KMS-11 (cell line): ENCODE results near the gene FFAR1.

Experiments
- H2AFZ ChIP-seq: fragments of 200-600 bp; sonication (generic); 2 replicates; pipeline ENCODE4 v1.6.1; 2016; ENCODE audit warnings: antibody characterized with exemption, mixed run types, low read depth
- H3K27ac ChIP-seq: fragments of 200-600 bp; sonication (generic); 2 replicates; pipeline ENCODE4 v1.6.1; 2016; ENCODE audit warnings: mild to moderate bottlenecking, mixed run types
- H3K27me3 ChIP-seq: fragments of 200-600 bp; sonication (generic); 2 replicates; pipeline ENCODE4 v1.6.1; 2017; ENCODE audit warnings: mild to moderate bottlenecking, low read depth, mixed run types, moderate library complexity; ENCODE audit not compliant: insufficient read depth
- H3K36me3 ChIP-seq: fragments of 200-600 bp; sonication (generic); 2 replicates; pipeline ENCODE4 v1.6.1; 2017; ENCODE audit warnings: mild to moderate bottlenecking, mixed run types; ENCODE audit not compliant: insufficient read depth
- H3K4me1 ChIP-seq: fragments of 200-600 bp; sonication (generic); 2 replicates; pipeline ENCODE4 v1.6.1; 2016; ENCODE audit warnings: mild to moderate bottlenecking, low read depth, mixed run types; ENCODE audit not compliant: poor library complexity, severe bottlenecking
- H3K4me2 ChIP-seq: fragments of 200-600 bp; sonication (generic); 2 replicates; pipeline ENCODE4 v1.7.0; 2016; ENCODE audit warnings: mild to moderate bottlenecking, mixed run types
- H3K4me3 ChIP-seq: fragments of 200-600 bp; sonication (generic); IDR thresholded peaks from 2 replicates; pipeline ENCODE4 v1.6.1; 2017; ENCODE audit warnings: low read depth, low read length, mixed read lengths; ENCODE audit not compliant: insufficient read depth
- H3K79me2 ChIP-seq: fragments of 200-600 bp; sonication (generic); 2 replicates; pipeline ENCODE4 v1.6.1; 2016; ENCODE audit warnings: low read depth, mixed run types; ENCODE audit not compliant: insufficient read depth
- H3K9ac ChIP-seq: fragments of 200-600 bp; sonication (generic); 2 replicates; pipeline ENCODE4 v1.6.1; 2016; ENCODE audit warnings: mild to moderate bottlenecking, mixed run types
- H4K20me1 ChIP-seq: fragments of 200-600 bp; sonication (generic); 2 replicates; pipeline ENCODE4 v1.6.1; 2016; ENCODE audit warnings: mild to moderate bottlenecking, mixed run types; ENCODE audit not compliant: insufficient read depth
- TF ChIP-seq, protein P1 (sequence below): fragments of 200-600 bp; sonication (generic); conservative IDR thresholded peaks from 2 replicates; pipeline ENCODE4 v1.6.1; 2017; ENCODE audit warnings: low read depth, mild to moderate bottlenecking, antibody characterized with exemption, low read length, moderate library complexity, mixed read lengths

The FFAR1 gene

DNA sequence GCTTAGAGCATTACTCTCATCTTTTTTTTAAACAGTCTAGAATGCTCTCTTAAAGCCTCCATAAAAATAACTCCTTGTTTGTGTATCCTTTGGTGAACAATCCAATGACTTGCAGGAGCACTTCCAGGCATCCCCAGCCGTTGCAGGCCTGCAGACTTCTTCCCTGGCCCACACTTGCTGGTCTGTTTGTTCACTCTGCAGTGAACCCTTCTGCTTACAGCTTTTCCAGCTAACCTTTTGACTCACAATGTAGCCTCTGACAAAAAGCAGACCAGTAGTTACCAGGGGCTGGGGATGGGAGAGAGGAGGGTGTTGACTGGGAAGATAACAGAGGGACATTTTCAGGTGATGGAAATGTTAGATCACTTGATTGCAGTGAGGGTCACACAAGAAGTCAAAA, 32.3 kb downstream of the FFAR1 start:
- no peaks in the 10 kb centered on the region for H4K20me1 ChIP-seq
- H2AFZ ChIP-seq: no peak overlapping the region
- no peak overlapping the region for H3K27ac ChIP-seq
- H3K79me2 ChIP-seq: no peaks in the 10 kb centered on the region
- no peak overlapping the region for H3K4me3 ChIP-seq
- peaks cover 14% of the 10 kb centered on the region for H3K27me3 ChIP-seq
- H3K4me1 ChIP-seq: no peaks in the 10 kb centered on the region
- H3K36me3 ChIP-seq: no peaks in the 10 kb centered on the region
- TF ChIP-seq, protein P1, sequence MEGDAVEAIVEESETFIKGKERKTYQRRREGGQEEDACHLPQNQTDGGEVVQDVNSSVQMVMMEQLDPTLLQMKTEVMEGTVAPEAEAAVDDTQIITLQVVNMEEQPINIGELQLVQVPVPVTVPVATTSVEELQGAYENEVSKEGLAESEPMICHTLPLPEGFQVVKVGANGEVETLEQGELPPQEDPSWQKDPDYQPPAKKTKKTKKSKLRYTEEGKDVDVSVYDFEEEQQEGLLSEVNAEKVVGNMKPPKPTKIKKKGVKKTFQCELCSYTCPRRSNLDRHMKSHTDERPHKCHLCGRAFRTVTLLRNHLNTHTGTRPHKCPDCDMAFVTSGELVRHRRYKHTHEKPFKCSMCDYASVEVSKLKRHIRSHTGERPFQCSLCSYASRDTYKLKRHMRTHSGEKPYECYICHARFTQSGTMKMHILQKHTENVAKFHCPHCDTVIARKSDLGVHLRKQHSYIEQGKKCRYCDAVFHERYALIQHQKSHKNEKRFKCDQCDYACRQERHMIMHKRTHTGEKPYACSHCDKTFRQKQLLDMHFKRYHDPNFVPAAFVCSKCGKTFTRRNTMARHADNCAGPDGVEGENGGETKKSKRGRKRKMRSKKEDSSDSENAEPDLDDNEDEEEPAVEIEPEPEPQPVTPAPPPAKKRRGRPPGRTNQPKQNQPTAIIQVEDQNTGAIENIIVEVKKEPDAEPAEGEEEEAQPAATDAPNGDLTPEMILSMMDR: no peak
- no peak overlapping the region for H3K4me2 ChIP-seq
- no peak overlapping the region for H3K9ac ChIP-seq

DNA sequence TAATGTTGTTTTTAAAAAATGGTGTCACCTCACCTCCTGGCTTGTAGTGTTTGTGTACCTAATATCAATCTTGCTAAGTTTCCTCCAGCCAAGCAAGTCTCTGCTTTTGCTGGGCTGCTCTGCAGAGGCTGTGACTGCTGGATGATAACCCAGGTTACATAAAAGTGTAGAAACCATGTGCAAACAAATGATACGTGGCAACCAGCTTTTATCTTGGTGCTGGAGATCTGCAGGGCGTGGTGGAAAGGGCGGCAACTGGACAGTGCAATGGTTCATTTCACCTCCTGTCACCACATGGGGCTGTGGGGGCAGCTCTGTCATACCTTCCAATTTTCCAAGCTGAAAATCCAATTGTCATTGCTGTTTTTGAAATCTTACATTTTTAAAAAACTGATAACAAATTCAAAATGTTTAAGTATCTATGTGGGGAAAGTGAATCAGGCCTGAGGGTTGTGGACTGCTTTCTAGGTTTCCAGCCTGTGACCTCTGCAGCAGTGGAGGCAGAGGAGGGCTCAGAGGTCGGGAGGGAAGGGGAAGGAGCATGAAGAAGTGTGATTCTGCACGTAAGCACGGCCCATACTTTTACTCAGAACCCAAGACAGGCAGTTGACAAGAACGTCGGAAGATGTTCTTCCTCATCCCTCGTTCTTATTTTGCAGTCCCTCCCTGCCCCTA, 32.9 kb downstream of the FFAR1 start:
- H3K4me1 ChIP-seq: no peaks in the 10 kb centered on the region
- H3K4me2 ChIP-seq: no peak overlapping the region

GRCh38 chr19:35381318-35381717, 33.6 kb downstream of the FFAR1 start:
- H3K27me3 ChIP-seq: peaks cover 13% of the 10 kb centered on the region
- no peak overlapping the region for H3K4me2 ChIP-seq
- H2AFZ ChIP-seq: no peak overlapping the region
- no peaks in the 10 kb centered on the region for H4K20me1 ChIP-seq
- TF ChIP-seq, protein P1: no peak
- no peaks in the 10 kb centered on the region for H3K36me3 ChIP-seq
- no peak overlapping the region for H3K27ac ChIP-seq
- no peaks in the 10 kb centered on the region for H3K4me1 ChIP-seq
- H3K9ac ChIP-seq: no peak overlapping the region
- no peaks in the 10 kb centered on the region for H3K79me2 ChIP-seq
- no peak overlapping the region for H3K4me3 ChIP-seq

More for the DNA sequence above, 32.9 kb downstream of the FFAR1 start:
- Histone ChIP-seq H3K27ac (no peak overlapping the region), H3K4me3 (no peak overlapping the region), H2AFZ (no peak overlapping the region), H3K36me3 (no peaks in the 10 kb centered on the region), H4K20me1 (no peaks in the 10 kb centered on the region), H3K79me2 (no peaks in the 10 kb centered on the region), H3K27me3 (peaks cover 14% of the 10 kb centered on the region), H3K9ac (no peak overlapping the region)
- TF ChIP-seq, protein P1: no peak

- Histone ChIP-seq H3K36me3 (no peaks in the 10 kb centered on the region), H4K20me1 (no peaks in the 10 kb centered on the region), H3K9ac (no peak overlapping the region), H3K27me3 (peaks cover 7% of the 10 kb centered on the region; the same call in 1 of the 2 replicates), H3K4me2 (no peak overlapping the region), H2AFZ (no peak overlapping the region), H3K27ac (no peak overlapping the region), H3K4me3 (no peak overlapping the region), H3K79me2 (no peaks in the 10 kb centered on the region), H3K4me1 (no peaks in the 10 kb centered on the region)
- TF ChIP-seq, protein P1: no peak
These were observed 34.2 kb downstream of the FFAR1 start for GRCh38 chr19:35381926-35382325.
